PFSK-1 (cell line): Measurements from ENCODE around the gene AIFM3.

Source experiments
- POLR2AphosphoS5 ChIP-seq: IDR thresholded peaks from 2 replicates; pipeline ENCODE4 v1.6.1; 2012; ENCODE audit warnings: low read depth, mild to moderate bottlenecking, control low read depth, low read length, moderate library complexity
- SIN3A ChIP-seq: IDR thresholded peaks from 2 replicates; pipeline ENCODE4 v1.6.1; 2012; ENCODE audit warnings: mild to moderate bottlenecking, low read length, moderate library complexity, borderline replicate concordance; ENCODE audit not compliant: insufficient read depth

DNA sequence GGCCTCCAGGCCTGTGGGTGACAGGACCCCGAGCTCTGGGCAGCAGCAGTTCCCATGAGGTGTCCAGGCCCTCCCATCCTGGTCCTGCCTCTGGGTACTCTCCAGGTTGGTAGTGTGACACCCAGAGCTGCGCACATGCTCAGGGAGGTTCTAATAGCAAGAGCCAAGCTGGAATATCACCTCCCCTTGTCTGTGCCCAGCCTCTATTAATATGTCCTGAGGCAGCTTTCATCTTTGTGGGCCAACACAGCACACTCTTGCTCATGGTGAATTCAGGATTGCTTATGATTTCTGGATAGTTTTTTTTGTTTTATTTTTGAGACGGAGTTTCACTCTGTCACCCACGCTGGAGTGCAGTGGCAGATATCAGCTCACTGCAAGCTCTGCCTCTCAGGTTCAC lies 51.3 kb downstream of the AIFM3 start:
- TF ChIP-seq POLR2AphosphoS5 (no peak), SIN3A (no peak)
